GM21381 (cell line): Measurements from ENCODE around the gene STXBP5.

ENCODE experiments used
- ATAC-seq: cut with Tn5 transposase; IDR thresholded peaks from one replicate; pipeline ENCODE4 v1.9.1; 2021; ENCODE audit warnings: mild to moderate bottlenecking, moderate library complexity; ENCODE audit not compliant: unreplicated experiment

Gene STXBP5

DNA sequence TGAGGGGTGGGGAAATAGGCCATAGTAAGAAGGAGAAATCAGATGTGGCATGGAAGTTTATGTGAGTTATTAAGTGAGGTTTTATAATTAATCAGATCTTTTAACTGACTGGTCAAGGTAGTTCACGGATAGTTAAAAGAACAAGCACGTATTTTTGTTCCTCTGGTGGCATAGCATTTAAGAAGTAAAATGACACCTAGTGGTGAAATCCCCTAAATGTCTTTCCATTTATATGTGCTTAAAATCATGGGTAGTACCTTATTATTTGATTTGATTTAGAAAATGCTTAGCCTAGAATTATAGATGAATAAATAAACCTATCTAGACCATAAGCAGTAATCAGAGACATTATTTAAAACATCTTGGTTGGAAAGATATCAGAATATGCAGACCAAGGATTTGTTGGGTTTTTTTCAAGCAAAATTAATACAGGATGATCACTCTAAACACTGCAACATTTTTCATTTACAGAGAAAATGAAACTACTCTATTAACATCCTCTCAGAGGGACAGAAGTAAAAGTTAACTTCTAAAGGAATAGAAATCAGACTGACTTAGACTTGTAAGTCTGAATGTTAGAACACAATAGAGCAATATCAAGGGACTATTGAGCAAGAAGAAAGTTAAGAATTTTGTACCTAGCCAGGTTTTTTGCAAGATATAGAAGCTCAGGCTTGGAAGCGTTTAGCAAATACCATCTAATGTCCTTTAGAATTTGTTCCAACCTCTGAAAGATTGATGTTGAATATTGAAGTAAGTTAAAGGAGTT is 81.1 kb downstream of the STXBP5 start:
- peak; percentile 58 for ATAC-seq

DNA sequence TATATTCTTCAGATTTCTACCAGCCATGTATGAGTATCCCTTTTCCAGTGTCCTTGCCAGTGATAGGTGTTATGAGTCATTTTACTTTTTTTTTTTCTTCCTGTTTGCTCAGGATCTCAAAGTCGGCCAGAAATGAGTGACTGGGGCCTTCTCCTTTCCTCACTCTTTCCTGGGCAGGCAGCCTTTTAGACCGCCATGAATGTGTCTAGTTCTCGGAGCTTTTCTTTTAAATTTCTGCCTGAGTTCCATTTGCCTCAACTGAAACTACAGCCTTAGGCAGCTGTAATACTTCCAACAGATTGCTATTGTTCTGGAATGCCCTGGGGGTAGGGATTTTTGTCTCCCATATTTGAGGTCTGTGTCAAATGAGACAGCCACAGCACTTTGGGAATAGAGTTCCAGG is 83.7 kb downstream of the STXBP5 start:
- no peak for ATAC-seq

DNA sequence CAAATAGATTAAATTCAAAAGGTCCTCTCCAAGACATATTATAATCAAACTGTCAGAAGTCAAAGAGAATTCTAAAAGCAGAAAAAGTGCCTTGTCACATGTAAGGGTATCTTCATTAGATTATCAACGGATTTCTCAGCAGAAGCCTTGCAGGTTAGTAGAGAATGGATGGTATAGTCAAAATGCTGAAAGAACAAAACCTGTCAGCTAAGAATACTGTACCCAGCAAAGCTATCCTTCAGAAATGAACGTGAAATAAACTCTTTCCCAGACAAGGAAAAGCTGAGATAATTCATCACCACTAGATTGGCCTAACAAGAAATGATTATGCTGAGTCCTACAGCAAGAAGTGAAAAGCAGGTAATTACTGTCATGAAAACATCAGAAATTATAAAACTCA is 92.9 kb downstream of the STXBP5 start:
- ATAC-seq, result no peak

DNA sequence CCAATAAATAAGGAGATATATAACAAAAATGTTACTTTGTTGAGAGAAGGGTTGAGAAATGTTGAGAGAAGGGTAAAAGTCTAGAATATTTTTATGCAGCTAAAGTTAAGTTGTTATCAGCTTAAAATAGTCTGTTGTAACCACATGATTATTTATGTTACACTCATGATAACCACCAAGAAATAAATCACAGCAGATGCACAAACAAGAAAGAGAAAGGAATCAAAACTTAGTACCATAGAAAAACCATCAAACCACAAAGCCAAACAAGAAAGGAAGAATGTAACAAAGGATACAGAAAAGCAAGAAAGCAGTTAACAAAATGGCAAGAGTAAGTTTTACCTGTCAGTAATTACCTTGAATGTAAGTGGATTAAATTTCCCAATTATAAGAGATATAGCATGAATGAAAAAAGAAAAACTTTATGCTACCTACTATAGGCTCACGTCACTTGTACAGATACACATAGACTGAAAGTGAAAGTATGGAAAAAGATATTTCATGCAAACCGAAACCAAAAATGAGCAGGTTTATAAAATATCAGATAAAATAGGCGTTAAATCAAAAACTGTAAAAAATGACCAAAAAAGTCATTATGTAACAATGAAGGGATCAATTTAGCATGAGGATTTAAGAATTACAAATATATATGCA is 93.6 kb downstream of the STXBP5 start:
- no peak for ATAC-seq

DNA sequence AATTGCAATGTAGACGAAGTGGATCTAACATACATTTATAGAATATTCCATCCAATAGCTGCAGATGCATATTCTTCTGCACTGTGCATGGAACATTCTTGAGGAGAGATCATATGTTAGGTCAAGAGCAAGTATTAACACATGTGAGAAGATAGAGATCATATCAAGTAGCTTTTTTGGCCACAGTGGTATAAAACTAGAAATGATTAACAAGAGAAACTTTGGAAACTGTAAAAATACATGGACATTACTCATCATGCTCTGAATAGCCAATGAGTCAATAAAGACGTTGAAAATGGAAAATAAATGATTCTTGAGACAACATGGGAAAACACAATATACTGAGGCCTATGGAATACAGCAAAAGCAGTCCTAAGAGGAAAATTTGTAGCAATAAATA is 94.2 kb downstream of the STXBP5 start:
- ATAC-seq, result no peak

DNA sequence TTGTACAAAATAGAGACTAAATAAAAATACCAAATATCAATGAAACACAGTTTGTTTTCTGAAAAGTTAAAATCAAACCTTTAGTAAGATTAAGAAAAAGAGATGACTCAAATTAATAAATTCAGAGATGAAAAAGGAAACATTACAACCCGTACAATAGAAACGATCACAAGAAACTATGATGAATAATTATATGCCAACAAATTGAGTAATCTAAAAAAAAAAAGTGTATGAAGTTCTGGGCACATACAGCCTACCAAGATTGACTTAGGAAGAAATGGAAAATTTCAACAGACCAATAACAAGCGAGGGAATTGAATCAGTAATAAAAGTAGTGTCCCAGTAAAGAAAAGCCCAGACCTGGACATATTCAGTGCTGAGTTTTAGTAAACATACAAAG is 94.8 kb downstream of the STXBP5 start:
- ATAC-seq, result no peak

DNA sequence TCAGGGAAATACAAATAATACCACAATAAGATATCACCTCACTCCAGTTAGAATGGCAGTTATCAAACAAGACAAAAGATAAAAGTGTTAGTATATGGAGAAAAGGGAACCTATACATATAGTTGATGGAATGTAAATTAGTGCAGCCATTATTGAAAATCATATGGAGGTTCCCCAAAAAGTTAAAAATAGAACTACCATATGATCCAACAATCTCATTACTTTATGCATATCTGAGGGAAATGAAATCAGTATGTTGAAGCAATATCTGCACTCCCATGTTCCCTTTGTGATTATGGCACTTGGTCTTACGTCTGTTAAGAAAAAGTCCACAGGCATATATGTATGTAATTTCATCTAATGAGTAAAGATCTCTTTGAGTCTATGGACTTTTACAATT is 96.9 kb downstream of the STXBP5 start:
- no peak for ATAC-seq

DNA sequence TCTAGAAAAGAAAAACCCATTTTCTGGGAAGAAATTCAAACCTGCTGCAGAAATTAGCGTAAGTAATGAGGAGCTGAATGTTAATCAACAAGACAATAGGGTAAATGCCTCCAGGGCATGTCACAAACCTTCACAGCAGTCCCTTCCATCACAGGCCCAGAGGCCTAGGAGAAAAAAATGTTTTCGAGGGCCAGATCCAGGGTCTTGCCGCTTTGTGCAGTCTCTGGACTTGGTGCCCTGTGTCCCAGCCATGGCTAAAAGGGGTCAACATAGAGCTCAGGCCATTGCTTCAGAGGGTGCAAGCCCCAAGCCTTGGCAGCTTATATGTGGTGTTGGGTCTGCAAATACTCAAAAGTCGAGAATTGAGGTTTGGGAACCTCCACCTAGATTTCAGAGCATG is 99.8 kb downstream of the STXBP5 start:
- no peak for ATAC-seq

DNA sequence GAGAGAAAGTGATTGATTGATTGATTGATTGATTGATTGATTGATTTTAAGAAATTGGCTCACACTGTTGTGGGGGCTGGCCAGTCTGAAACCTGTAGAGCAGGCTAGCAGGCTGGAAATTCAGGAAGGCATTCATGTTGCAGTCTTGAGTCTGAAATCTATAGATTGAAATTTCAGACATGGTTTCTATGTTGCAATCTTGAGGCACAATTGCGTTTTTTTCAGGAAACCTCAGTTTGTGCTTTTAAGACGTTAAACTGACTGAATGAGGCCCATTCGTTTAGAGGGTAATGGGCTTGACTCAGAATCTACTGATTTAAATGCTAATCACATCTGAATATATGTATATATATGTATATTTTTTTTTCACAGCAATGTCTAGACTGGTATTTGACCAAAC is 106.3 kb downstream of the STXBP5 start:
- ATAC-seq, result no peak

DNA sequence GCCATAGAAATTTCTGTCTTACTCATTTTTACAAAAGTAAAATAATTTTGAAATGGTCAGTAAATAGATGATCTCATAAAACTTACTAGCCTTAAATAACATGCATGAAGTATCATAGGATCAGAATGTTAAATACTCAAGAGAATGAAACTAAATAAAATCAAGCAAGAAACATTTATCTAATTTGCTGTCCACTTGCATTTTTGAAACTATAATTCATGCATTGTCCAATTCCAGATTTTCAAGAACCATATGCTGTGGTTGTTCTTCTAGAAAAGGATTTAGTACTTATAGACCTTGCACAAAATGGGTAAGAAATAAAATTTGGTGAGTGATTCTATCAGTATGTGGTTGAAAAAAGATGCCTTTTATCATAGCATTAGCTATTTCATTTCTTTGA is 107.0 kb downstream of the STXBP5 start:
- no peak for ATAC-seq

DNA sequence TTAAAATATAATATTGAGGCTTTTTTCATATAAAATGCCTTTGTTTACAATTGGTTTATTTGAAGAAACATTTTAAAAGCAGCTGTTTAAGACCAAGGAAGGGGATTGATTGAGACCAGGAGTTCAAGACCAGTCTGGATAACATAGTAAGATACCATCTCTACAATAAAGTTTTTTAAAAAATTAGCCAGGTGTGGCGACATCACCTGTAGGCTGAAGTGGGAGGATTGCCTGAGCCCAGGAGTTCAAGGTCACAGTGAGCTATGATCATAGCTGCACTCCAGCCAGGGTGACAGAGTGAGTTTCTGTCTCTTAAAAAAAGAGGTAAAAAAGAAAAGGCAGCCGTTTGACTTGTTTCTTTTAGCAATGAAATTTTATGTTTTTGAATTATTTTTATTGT is 117.0 kb downstream of the STXBP5 start:
- ATAC-seq, result no peak

DNA sequence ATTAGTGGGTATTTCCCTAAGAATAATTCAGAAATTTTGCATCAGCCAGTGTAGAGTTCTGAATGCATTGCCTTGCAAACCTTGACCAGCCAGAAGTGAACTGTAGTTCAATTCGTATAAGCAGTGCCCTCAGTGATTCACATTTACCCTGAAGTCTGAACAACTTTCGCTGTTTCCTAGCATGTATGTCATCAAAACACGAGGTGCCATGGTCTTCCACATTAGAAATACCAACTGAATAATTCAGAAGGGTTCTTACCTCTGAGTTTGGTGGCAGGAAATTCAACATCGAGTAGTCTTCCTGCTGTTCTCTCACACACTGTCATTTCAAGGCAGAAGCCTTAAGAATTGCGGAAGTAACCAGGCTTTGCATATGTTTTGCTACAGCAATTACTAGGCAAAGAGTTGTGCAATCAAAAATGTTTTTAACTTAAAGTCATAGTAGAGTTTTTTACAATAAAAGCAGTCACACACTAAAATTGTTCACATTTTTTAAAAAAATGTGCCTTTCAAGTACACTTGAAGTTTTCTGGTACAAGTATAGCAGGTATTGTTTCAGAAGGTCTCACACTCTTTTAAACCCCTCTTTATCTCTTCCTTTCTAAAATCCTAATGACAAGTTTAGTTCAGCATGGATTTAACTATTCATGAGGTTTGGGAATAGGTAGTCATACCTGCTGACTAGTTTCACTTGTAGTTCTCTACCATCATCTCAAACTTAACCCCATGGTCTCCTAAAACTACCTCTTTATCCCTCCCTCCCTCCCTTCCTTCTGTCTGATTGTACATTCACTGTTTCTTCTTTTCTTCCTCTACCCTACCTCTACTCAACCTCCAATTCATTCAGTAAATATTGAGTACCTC is 118.3 kb downstream of the STXBP5 start:
- peak; percentile 99 for ATAC-seq

DNA sequence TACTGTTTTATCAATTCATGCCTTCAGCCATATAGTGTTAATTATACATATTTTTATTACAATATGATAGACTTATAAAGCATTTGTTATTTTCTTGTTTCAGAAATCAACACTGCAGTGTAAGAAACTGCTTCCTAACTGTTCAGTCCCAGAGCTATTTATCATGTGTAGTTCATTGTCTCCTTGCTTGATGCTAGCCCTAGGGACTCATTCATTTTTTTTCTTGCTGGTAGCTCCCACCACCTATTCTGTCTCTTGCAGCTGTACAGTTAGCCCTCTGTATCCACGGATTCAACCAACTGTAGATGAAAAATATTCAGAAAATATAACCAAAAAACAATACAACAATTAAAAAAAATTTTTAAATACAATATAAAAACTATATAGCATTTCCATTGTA is 121.3 kb downstream of the STXBP5 start:
- no peak for ATAC-seq

DNA sequence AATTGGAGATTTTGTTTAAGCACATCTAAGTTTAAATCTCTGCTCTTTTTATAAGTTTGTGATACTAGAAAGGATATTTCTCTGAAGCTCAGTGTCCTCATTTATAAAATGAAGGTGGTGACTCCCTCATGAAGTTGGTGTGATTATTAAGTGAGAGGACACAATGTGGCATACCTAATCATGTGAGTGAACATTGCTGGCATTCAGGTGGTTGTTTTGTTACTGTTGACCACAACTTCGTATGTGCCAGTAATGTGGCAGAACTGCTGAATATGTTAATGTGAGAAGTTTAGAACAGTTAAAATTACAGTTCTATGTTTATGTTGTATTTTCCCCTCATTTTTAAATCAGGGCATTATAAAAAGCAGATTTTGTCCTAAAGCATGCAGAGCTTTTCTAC is 127.2 kb downstream of the STXBP5 start:
- ATAC-seq, result no peak

DNA sequence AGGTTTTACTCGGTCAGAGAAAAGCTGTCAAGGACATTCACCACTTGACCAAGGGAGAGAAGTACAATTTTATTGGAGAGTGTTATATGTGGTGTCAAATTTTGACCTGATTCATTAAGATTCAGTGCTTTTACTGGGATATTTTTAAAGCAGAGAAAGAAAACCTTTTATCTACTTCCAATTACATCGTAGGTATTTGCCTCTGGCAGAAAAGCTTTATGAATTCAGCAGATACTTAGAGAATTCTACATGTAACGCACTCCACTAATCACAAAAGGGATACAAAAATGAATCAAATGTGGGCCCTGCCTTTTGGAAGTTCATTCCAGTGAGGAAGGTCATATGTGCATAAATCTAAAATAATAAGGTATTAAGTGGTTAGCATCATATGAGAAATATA is 133.7 kb downstream of the STXBP5 start:
- no peak for ATAC-seq

DNA sequence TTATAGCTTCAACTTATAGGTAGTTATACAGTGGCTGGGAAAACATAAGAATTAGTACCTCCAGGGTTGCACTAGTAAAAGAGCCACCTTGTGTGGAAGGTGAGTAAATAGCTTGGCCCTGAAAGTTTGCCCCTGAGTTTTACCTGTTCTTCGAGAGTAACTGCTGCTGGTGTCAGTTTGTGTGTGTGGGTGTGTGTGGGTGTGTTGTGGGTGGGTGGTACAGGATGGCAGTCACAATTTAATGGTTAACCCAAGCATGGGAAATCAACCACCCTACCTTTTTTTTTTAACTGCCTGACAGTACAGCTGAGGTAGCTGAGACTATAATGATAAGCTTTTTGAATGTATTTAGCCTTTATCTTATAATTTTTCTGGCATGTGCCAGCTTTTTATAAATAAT is 137.3 kb downstream of the STXBP5 start:
- ATAC-seq, result no peak

DNA sequence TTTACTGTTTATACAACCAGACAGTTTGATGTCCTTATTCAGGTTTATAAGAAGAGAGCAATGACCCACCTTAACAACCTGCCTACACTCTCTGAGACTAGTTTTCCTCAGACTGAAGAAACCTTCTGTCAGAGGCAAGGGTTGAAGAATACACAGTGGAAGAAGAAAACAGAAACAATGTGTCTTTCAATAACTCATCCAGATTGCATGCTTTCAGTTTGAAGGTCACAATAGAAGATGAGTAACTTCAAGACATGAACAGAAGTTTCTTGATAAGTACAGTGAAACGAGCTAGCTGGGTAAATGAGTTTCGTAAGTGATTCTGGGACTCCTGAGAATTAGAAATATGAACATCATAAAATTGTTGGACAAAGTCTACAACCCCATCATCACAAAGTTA is 141.7 kb downstream of the STXBP5 start:
- no peak for ATAC-seq

DNA sequence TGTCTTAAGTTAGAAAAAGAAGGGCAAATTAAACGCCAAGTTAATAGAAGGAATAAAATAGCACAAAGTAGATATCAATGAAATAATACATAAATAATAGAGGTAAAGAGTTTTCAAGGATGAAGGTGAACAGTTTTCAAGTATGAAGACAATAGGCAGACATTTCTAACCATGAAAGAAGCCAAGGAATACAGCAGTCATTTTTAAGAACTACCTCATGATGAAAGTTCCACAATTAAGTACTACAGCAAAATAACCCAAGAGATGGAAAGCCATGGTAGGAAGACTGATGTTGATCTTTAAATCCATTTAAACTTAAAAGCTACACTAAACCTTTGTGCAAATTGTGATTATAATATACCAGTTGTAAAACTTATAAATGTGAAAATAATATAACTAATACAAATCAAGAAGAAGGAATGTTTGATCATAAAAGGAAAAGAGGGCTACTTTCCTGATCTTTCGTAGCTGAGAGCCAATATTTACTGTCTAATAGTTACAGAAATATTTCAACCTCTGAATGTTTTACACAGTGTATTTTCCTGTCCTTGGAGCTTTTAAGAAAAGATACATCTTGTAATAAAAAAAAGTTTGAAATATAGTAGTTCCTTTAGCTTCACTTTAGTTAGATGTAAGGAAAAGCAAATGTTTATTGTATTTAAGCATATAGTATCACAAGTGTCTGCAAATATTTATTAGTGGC is 143.1 kb downstream of the STXBP5 start:
- ATAC-seq, result no peak

DNA sequence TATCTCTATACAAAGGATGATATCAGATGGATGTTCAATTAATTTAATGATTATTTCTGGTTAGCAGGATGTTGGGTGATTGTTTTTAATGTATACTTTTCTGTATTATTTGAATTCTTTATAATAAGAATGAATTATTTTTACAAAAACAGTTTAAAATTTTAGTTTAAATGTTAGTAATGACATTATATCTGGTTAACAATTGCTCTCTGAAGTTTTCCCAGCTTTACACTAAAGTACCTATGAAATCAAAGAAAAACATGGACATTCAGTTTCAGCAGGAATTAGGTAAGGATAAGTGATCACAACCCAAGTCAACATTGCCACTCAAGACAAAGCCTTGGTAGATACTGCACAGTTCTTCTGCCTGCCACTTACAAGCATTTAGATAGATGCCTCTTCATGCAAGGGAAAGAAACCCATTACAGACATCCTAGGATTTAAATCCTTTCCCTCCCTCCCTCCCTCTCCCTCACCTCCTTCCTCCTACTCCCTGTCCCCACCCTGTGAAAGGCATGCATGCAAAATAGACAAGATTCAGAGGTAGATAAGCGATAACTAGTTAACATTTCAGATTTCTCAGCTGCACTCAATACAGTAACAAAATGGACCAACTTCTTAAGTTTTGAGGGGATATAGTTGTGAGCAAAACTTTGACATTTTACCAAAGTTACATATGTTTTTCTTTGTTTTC is 143.8 kb downstream of the STXBP5 start:
- no peak for ATAC-seq

DNA sequence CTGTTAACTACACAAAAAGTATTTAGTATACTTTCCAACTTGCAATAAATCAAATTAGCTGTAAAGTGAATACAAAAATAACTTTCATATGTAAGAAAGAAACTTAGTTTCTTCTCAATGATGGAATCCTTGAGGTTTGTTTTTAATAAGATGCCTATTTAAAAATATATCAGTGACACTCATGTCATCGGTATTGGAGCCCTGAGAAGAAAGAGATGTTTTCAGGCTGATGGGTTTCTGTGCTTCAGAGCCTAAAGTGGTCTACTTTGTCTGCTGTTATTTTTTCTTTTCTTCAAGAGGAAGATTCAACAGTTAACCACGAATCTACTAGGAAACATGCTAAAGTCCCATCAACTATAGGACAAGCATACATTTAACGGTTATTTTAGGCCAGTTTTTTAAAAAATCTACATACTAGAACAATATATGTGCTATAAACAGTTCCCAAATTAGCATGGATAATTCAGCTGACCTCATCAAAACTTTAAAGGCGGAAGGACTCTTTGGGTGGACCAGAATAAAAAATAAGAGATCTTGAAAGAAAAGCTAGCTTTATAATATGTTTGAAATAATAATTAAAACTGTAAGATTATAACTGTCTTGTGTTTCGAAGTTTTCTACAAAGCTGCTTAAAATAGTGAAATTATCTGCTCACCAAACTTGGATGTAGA is 157.2 kb downstream of the STXBP5 start:
- ATAC-seq, result no peak
